ENCODE results near the gene APOBEC2.
A peak's percentile ranks its signal among the peaks of the same experiment; 100 is the strongest.

APOBEC2 gene

GRCh38 chr6:41039060-41039998 is 13.7 kb upstream of the APOBEC2 start, which contains the start of gene UNC5CL:
Gene UNC5CL (minus strand): TSS chr6:41039221. CDS start chr6:41035074, 4,147 bp downstream.
- DNase-seq: peak; percentile 2

GRCh38 chr6:41040101-41040939 is 12.7 kb upstream of the APOBEC2 start:
- no peak for DNase-seq

GRCh38 chr6:41040940-41041536 is 12.0 kb upstream of the APOBEC2 start:
- DNase-seq: no peak

- DNase-seq: no peak
Observed at GRCh38 chr6:41042226-41043055, 10.6 kb upstream of the APOBEC2 start, which contains the start of gene TSPO2. Gene TSPO2 (plus strand): TSS chr6:41042467. CDS start chr6:41042986, 519 bp downstream.

GRCh38 chr6:41043151-41043550 is 9.9 kb upstream of the APOBEC2 start:
- no peak for DNase-seq

GRCh38 chr6:41045664-41046063 is 7.3 kb upstream of the APOBEC2 start:
- no peak for DNase-seq

- no peak for DNase-seq
Observed at GRCh38 chr6:41046084-41046483, 6.9 kb upstream of the APOBEC2 start.

- no peak for DNase-seq
Observed at GRCh38 chr6:41047306-41047705, 5.7 kb upstream of the APOBEC2 start.

GRCh38 chr6:41047745-41048732 is 5.0 kb upstream of the APOBEC2 start:
- DNase-seq: no peak

- no peak for DNase-seq
Observed at GRCh38 chr6:41049521-41049920, 3.5 kb upstream of the APOBEC2 start.

- no peak for DNase-seq
Observed at GRCh38 chr6:41049955-41050354, 3.0 kb upstream of the APOBEC2 start.

GRCh38 chr6:41050536-41050935 is 2.5 kb upstream of the APOBEC2 start:
- DNase-seq: no peak

- DNase-seq: no peak
Observed at GRCh38 chr6:41051873-41052272, 1.1 kb upstream of the APOBEC2 start.

- no peak for DNase-seq
Observed at GRCh38 chr6:41054511-41054910, 1.5 kb downstream of the APOBEC2 start.

- no peak for DNase-seq
Observed at GRCh38 chr6:41055149-41055548, 2.1 kb downstream of the APOBEC2 start.

GRCh38 chr6:41056768-41057490 is 3.9 kb downstream of the APOBEC2 start:
- DNase-seq: no peak

GRCh38 chr6:41058783-41059181 is 5.8 kb downstream of the APOBEC2 start:
- DNase-seq: no peak

- DNase-seq: no peak
Observed at GRCh38 chr6:41059556-41059955, 6.6 kb downstream of the APOBEC2 start.

GRCh38 chr6:41061196-41061726 is 8.3 kb downstream of the APOBEC2 start:
- no peak for DNase-seq

GRCh38 chr6:41062056-41062455 is 9.1 kb downstream of the APOBEC2 start:
- DNase-seq: no peak

Measured in NCI-H774 (cell line).